Right lobe of liver (tissue), 6 donors: Measurements from ENCODE around the gene HBG1. TPM values are rescaled to one million over a fixed set of nuclear protein-coding genes. Genes with fewer than 3 reads are reported as not detected.
"Not testable (repeated sequence)": the region's sequence is repeated elsewhere in the genome, so short reads cannot be mapped to it uniquely, and the experiment has no call there.

ENCODE experiments used
- ATAC-seq, 4 donors: fragments of 200-7000 bp; cut with Tn5 transposase; one replicate each; pipeline ENCODE4 v1.9.1; 2020; ENCODE audit warnings: mild to moderate bottlenecking in 4 of 4, moderate library complexity in 4 of 4
- DNase-seq, 3 donors: peaks; one replicate each; pipeline ENCODE4 v3.0.0-alpha.2; 2020
- H3K27ac ChIP-seq, 3 donors: fragments of 200-600 bp; one replicate each; pipeline ENCODE4 v1.8.0; 2022
- H3K27me3 ChIP-seq, 2 donors: fragments of 200-600 bp; one replicate each; pipeline ENCODE4 v1.8.0; 2022
- H3K36me3 ChIP-seq, 4 donors: fragments of 200-600 bp; sonication (generic) in 1 of 4; one replicate each; pipeline versions ENCODE4 v1.5.1 to v1.8.0; 2017 to 2022; ENCODE audit warnings: control low read depth in 1 of 4
- H3K4me1 ChIP-seq, 4 donors: fragments of 200-600 bp; sonication (generic) in 1 of 4; one replicate each; pipeline versions ENCODE4 v1.5.1 to v1.8.0; 2017 to 2022; ENCODE audit warnings: control low read depth in 1 of 4
- H3K4me3 ChIP-seq, 3 donors: fragments of 200-600 bp; one replicate each; pipeline ENCODE4 v1.8.0; 2022
- H3K9me3 ChIP-seq, 4 donors: fragments of 200-600 bp; sonication (generic) in 1 of 4; one replicate each; pipeline versions ENCODE4 v1.5.1 to v1.8.0; 2017 to 2022; ENCODE audit warnings: control low read depth in 1 of 4
- CTCF ChIP-seq, 4 donors: fragments of 200-600 bp in 3 of 4; fragments of 450-650 bp in 1 of 4; IDR thresholded peaks; one replicate each; pipeline versions ENCODE4 v1.5.1 to v1.8.0; 2016 to 2022; ENCODE audit warnings: antibody characterized with exemption in 4 of 4, mild to moderate bottlenecking in 2 of 4
- POLR2A ChIP-seq: fragments of 450-650 bp; IDR thresholded peaks from one replicate; pipeline ENCODE4 v1.6.1; 2017; ENCODE audit warnings: antibody characterized with exemption, mild to moderate bottlenecking
- WGBS: methylation state at CpG from one replicate; pipeline ENCODE4 v1.1.6; 2018; ENCODE audit warnings: low coverage, low lambda C conversion rate; ENCODE audit not compliant: insufficient coverage; ENCODE audit errors: missing lambda C conversion rate; 5-methylcytosine and 5-hydroxymethylcytosine counted together
- intact Hi-C, 2 donors: fragments of 100-400 bp; cut with DNase I; formaldehyde crosslinking; loops; one replicate each; pipeline versions ENCODE4 v1.11.2 to v1.14.1; 2022
- long read RNA-seq: library from polyadenylated mRNA; unstranded; transcript quantifications from one replicate; pipeline ENCODE4 v2.0.0, GENCODE V29; 2019
- total RNA-seq, 6 experiments: library from RNA; depleted of rRNA in 2 of 6; stranded (reverse); fragments of >200 nt in 2 of 6; fragmentation: NEBNext Ultra II Directional in 3 of 6; extraction: Animal tissue kit (Norgen Biotek cat#: 25700) in 3 of 6; gene quantifications; one replicate each; pipeline versions ENCODE4 v1.1.0 to v1.2.4, GENCODE V29; 2016 to 2023
- donor health status: DM: no; HTN: yes; CAD: no.
- donor health status: DM: no; HTN: no; CAD: no.
- donor health status: DM: no; HTN: no; CAD: no.
- donor health status: DM: no; HTN: yes; CAD: no.
- donor health status: DM: no; HTN: yes; CAD: no.

Gene HBG1
- not detected for total RNA-seq
- long read RNA-seq, result 0 reads

- H3K4me3 ChIP-seq, H3K36me3 ChIP-seq, H3K9me3 ChIP-seq, H3K27ac ChIP-seq, intact Hi-C loops, DNase-seq, H3K27me3 ChIP-seq, H3K4me1 ChIP-seq, ATAC-seq: not testable (repeated sequence)
- WGBS, result 32% methylated on average over 2 of the region's 9 CpGs
Measured at GRCh38 chr11:5249807-5250396, at the start of gene HBG1. HBG1 (minus strand) TSS chr11:5249857; CDS start chr11:5249804, 53 bp downstream.

- ATAC-seq, result no peak
- Histone ChIP-seq H3K36me3 (no peaks in the 10 kb centered on the region), H3K27ac (no peak overlapping the region), H3K27me3 (no peaks in the 10 kb centered on the region), H3K4me3 (no peak overlapping the region), H3K4me1 (no peaks in the 10 kb centered on the region), H3K9me3 (no peaks in the 10 kb centered on the region)
- intact Hi-C loops, result no loop called here
- WGBS, result 15% methylated on average over 1 of the region's 1 CpG
- TF ChIP-seq CTCF (IDR thresholded peaks at IDR 0.05) (no peak), POLR2A (no peak)
- no peak for DNase-seq
Measured at GRCh38 chr11:5298451-5298850, 48.8 kb upstream of the HBG1 start.

- no peaks in the 10 kb centered on the region for H3K4me1 ChIP-seq
- H3K9me3 ChIP-seq, result no peaks in the 10 kb centered on the region
- no peak for ATAC-seq
- WGBS, result 46% methylated on average over 4 of the region's 4 CpGs
- no peak overlapping the region for H3K27ac ChIP-seq
- no peak for DNase-seq
- no peaks in the 10 kb centered on the region for H3K27me3 ChIP-seq
- TF ChIP-seq POLR2A (no peak), CTCF (IDR thresholded peaks at IDR 0.05) (no peak)
- no peak overlapping the region for H3K4me3 ChIP-seq
- no peaks in the 10 kb centered on the region for H3K36me3 ChIP-seq
- intact Hi-C loops, result no loop called here
Measured at GRCh38 chr11:5297721-5298323, 48.2 kb upstream of the HBG1 start.

GRCh38 chr11:5294342-5294995, 44.8 kb upstream of the HBG1 start:
- intact Hi-C loops, H3K27ac ChIP-seq, H3K36me3 ChIP-seq, H3K27me3 ChIP-seq, H3K4me1 ChIP-seq, ATAC-seq, H3K9me3 ChIP-seq, H3K4me3 ChIP-seq: not testable (repeated sequence)
- 73% methylated on average over 4 of the region's 41 CpGs for WGBS
- peak in 1 of 3 donors; percentile 53 for DNase-seq

- TF ChIP-seq CTCF (IDR thresholded peaks at IDR 0.05) (no peak), POLR2A (no peak)
- no peak overlapping the region for H3K27ac ChIP-seq
- no peak overlapping the region for H3K4me3 ChIP-seq
- 74% methylated on average over 8 of the region's 8 CpGs for WGBS
- H3K4me1 ChIP-seq, result no peaks in the 10 kb centered on the region
- no peaks in the 10 kb centered on the region for H3K9me3 ChIP-seq
- intact Hi-C loops, result no loop called here
- no peaks in the 10 kb centered on the region for H3K36me3 ChIP-seq
- ATAC-seq, result no peak
- DNase-seq, result no peak
- H3K27me3 ChIP-seq, result no peaks in the 10 kb centered on the region
Measured at GRCh38 chr11:5293028-5293427, 43.4 kb upstream of the HBG1 start.
